NOMO-1 (cell line): ENCODE results near the gene P2RX2.

Experiments used
- DNase-seq, 2 experiments: peaks; one replicate each; lab custom pipeline; 2025; ENCODE audit not compliant: unreplicated experiment in 2 of 2; lab: John Stamatoyannopoulos, UW

Gene P2RX2

DNA sequence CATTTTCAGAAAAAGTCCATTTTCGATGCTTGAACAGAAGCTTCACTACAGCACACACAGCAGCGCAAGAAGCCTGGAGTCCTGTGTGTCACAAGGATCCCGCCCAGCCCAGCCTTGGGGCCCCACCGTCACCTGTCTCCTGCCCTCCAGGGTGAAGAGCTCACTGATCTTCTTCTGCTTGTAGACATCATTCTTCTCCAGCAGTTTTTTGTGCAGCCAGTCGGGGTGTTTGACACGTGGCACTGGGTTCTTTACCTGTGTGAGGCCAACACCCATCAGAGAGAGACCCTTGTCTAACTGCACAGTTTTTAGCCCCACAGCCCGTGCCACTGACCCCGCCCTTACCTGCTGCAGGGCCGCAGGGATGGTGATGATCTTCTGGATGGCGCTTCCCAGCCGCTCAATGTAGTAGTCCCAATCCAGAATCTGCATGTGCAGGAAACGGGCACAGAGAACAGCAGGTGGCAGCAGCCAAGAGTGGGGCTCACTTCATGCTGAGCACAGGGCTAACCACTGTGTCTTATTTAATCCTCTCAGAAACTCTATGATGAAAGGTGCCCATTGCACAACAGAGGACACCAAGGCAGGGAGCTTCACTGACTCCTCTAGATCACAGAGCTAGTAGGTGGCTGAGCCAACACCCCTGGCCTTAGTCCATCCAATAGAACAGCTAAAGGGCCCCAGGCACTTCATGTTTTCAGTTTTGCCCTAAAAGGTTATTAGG is 38.6 kb downstream of the P2RX2 start:
- no peak for DNase-seq

DNA sequence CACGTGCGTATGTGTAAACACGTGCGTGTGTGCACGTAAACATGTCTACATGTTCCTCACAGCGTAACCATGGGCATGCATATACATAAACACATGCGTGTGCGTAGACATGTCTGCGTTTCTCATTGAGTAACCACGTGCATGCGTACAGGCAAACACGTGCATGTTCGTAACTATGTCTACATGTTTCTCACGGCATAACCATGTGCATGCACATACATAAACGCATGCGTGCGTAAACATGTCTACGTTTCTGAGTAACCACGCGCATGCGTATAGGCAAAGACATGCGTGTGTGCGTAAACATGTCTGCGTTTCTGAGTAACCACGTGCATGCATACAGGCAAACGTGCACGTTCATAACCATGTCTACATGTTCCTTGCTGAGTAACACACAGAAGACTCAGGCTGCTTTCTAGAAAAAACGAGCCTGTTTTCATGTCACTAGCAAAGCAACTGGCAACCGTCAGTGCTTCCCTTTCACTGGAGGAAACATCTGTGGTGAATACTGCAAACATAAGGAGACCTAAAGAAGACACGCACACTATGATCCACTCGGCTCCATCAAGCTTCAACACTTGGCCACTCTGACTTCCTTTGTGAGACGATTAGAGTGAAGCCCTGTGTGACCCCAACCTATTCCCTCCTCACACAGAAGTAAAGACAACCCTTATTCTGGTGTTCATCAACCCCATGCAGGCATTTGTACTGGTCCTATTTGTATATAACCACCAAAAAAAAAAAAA is 39.7 kb downstream of the P2RX2 start:
- DNase-seq: no peak

DNA sequence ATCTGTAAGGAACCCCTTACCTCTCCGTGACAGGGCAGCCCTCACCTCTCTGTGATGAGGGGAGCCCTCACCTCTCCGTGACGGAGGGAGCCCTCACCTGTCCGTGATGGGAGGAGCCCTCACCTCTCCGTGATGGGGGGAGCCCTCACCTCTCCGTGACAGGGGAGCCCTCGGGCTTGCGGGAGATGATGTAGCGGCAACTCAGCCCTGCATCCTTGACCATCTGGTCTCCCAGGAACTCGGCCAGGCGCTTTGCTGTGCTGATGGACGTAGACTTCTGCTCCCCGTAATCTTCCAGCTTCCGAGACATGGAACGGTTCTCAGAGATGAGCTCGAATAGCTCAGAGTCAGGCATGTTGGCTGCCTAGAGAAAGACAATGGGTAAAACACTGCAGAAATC is 40.6 kb downstream of the P2RX2 start:
- no peak for DNase-seq

DNA sequence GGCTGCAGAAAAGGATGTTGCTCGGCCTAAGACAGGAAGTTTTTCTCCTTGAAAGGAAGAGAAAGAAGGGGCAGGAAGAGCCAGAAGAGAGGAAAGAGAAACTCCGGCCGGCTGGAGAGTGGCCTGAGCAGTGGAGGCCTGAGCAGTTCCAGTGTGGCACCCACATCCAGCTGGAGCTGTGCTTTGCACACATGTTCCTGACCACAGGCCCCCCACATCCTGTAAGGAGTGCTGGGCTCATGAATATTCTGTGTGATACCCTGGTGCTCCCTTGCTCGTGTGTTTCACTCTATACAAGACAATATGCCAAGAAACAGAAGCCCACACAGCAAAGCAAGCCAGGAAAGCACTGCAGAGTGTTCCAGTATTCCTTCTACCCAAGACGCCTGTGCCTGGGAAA is 41.5 kb downstream of the P2RX2 start:
- DNase-seq: no peak

DNA sequence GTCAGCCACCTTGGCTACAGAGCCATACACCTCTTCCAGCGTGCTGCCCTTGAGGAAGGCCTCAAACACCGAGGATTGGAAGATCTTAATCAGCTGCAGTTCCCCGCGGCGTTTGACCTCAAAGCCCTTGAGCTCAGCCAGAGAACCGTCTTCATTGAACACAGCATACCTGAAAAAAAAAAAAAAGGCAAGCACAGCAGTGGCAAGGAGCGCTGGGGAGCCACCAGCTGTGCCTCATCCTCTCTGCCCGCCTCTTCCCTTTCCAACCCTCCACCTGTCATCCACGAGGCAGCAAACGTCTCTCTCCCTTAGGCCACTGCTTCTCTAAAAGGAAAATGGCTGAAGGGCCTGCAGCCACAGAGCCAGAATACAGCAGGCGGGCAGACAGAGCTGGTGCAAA is 42.4 kb downstream of the P2RX2 start:
- DNase-seq: no peak

DNA sequence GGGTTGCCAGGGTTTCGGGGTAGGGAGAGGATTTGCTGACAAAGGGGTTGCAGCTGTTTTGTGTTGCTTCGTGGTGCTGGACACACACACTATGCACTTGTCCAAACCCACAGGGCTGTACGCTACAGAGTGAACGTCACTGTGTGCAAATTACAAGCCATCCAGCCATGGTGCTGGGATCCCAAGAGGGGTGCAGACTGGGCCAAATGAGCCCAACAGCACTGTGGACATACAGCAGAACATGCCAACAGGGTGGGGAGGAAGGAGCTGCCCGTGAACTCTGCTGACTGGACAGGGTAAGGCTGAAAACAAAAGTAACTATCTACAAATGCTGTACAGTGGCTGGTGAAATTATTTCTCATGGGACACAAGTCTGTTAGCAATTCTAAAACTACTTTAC is 43.4 kb downstream of the P2RX2 start:
- DNase-seq: no peak

DNA sequence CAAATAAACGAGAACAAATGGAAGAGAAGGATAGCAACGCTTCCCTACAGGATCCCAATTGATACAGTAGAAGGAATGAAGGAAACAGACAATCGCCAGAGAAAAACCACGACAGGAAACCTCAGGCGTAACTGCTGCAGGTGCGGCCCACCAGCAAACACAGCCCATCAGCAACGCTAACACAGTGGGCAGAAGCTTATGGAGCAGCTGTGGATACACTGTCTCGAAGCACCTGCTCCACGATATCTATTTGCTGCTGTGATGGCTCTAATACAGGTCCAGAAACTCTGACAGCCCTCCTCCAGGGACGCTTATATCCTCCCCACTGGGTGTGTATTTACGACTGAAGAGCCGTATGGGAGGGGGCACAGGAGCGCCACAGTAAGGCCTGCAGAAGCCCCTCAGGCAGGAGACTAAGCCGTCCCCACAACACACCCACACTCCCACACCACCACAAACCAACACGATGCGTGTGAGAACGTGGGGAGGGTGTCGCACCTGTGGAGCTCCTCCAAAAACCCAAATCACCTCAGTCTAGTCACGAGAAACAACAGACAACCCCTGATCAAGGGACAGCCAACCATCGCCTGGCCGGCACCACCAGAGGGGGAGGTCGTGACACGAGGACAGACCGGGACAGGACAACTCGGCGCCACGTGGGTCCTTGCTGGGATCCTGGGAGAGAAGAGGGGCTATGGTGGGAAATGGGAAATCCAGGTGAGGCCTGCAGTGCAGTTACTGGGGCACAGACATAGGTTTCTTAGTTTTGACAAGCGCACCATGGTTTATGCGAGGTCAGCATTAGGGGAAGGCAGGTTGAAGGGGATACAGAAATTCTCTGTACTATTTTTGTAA is 44.6 kb downstream of the P2RX2 start:
- no peak for DNase-seq

DNA sequence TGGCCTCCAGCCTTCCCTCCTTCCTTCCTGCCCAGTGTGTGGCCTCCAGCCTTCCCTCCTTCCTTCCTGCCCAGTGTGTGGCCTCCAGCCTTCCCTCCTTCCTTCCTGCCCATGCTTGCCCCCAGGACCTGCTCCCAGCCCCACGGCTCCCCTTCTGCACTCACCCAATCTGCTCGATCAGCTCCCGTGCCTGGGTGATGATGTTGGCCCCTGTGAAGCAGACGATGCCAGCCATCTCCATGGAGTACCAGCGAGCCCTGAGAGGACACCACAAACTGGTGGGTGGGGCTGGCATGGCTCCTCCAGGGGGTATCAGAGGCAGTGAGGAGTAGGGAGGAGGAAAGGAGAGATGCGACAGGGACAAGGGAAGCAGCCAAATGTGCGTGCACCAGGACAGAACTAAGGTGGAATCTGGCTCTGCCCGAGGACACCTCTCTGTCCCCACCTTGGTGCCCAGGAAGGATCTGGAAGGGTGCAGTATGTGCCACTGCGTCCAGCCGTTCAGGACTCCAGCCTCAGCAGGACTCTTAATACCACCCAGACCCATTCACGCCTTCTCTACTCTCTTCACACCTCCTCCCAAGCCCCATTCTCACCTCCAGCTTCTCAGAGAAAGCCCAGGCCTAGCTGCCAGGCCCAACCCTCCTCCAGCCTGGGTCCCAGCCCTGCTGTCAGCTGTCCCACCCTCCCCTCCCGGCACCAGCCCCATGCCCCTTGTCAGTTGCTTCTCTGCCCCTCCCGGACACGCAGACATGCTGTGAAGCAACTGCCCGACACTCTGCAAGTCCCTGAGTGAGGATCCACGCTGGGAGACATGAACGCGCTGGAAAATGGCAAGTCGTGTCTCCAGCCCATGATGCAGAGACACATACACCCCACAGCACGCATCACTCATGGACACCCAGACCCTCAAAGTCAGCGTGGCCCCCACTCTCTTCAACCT is 45.9 kb downstream of the P2RX2 start:
- DNase-seq: no peak

DNA sequence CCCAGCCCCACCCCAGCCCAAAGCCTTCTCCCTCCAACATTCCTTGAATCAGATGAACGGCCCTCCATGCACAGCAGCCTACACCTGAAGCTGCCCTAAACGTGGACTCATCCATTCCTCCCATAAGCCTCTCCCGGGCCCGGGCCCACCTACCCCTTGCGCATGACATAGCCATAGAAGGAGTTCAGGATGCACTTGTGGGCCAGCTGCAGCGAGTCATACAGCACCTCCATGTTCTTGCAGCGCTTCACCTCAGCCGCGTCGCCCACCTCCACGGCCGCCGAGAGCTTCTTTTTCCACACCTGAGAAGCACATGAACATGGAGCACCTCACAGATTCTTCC is 46.5 kb downstream of the P2RX2 start:
- DNase-seq: no peak

DNA sequence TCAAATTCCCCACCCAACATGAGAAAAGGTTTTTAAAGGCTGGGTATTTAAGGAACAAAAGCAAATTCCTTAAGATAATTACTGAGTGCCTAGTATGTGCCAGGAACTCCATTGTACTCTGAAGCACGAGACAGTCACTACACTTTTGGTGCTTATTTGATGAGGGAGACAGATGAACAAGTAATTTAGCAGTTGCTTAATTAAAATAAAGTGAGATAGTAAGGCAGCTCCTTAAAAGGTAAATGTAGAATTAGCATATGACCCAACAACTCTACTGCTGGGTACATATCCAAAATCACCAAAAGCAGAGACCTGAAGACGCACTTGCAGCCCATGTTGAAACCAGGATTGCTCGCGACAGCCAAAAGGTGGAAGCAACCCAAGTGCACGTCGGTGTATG is 47.2 kb downstream of the P2RX2 start:
- no peak for DNase-seq

DNA sequence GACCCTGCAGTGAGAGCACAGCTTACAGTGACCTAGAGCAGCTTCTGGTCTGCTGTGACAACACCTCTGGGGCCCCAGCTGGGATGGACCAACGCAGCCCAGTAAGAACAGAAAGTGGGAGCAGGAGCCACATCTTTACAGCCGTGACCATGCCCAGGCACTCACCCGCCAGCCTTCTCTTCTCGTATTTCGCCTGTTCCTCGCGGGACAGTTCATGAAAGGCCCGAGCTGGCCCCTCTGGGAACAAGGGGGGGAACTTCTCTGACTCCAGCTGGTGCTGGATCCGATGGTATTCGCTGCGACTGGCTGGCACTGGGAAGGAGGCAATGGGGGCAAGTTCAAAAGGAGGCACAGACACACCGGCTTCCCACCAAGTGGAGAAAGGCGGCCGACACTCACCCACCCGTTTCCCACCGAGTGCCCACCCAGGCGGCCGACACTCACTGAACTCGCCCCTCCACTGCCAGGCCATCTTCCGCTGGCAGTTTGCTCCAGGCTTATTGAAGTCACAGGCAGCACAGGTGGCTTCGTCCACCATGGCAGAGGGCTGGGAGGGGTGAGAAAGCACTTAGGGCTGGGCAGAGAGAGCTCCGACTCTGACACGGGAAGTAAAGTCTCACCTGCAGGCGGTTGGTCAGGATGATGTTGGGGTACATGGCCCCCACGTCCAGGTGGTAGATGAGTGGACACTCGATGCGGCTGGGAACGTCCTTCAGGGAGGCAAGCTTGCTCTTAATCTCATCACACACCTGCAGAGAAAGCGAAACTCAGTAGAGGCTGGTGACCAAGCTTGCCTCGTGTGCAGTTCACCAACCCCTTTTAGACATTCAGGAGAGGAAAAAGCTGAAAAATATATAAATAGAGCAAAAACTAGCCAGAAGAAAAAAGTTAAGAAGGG is 49.9 kb downstream of the P2RX2 start:
- DNase-seq: no peak

DNA sequence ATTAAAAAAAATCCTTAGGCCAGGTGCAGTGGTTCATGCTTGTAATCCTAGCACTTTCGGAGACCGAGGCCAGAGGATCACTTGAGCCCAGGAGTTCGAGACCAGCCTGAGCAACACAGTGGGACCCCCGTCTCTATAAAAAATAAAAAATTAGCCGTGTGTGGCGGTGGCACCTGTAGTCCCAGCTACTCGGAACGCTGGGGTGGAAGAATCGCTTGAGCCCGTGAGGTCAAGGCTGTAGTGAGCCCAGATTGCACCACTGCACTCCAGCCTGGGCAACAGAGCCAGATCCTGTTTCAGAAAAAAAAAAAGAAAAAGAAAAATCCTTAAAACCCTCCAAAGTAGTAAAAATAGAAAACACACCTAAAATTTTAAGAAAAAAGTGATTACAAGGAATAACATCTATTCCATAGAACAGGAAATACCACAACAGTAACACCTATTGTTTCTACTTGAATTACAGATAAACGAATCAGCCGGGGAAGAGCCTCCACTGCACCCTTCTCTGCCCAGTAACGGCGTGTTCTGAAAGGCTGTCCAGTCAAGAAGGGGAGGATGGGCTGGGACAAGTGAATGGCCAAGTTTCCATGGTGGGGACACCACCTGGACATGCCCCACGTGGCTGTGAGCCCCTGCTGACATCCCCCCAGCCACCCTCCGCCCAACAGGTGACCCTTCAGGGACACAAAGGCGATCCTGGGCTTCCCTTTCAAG is 50.7 kb downstream of the P2RX2 start:
- DNase-seq: no peak
